Thymus (tissue), 14 donors: Measurements from ENCODE around the gene COX6B1. TPM values are rescaled to one million over a fixed set of nuclear protein-coding genes. Genes with fewer than 3 reads are reported as not detected.
"Not testable (repeated sequence)": the region's sequence is repeated elsewhere in the genome, so short reads cannot be mapped to it uniquely, and the experiment has no call there.

ENCODE experiments used
- DNase-seq, 9 donors: peaks; one replicate each; pipeline ENCODE4 v3.0.0-alpha.2; 2013; ENCODE audit warnings: low spot score in 9 of 9, low read depth in 6 of 9, missing footprints in 1 of 9
- H3K27ac ChIP-seq, 2 donors: one replicate each; pipeline ENCODE4 v1.5.1; 2013; ENCODE audit warnings: control low read depth in 1 of 2, low read depth in 1 of 2, low read length in 1 of 2, mild to moderate bottlenecking in 1 of 2, moderate library complexity in 1 of 2
- H3K27me3 ChIP-seq, 2 donors: one replicate each; pipeline ENCODE4 v1.5.1; 2013; ENCODE audit warnings: low read length in 1 of 2; ENCODE audit not compliant: control insufficient read depth in 2 of 2, insufficient read depth in 1 of 2
- H3K36me3 ChIP-seq, 2 donors: one replicate each; pipeline ENCODE4 v1.5.1; 2013; ENCODE audit warnings: low read length in 1 of 2, mild to moderate bottlenecking in 1 of 2, moderate library complexity in 1 of 2; ENCODE audit not compliant: control insufficient read depth in 2 of 2, insufficient read depth in 2 of 2
- H3K4me1 ChIP-seq, 2 donors: one replicate each; pipeline ENCODE4 v1.5.1; 2013; ENCODE audit warnings: low read length in 2 of 2; ENCODE audit not compliant: control insufficient read depth in 2 of 2, insufficient read depth in 2 of 2
- H3K4me3 ChIP-seq, 2 donors: one replicate each; pipeline ENCODE4 v1.5.1; 2013; ENCODE audit warnings: low read length in 2 of 2, control low read depth in 1 of 2, mild to moderate bottlenecking in 1 of 2
- H3K9me3 ChIP-seq, 2 donors: one replicate each; pipeline ENCODE4 v1.5.1; 2013; ENCODE audit warnings: low read length in 1 of 2, mild to moderate bottlenecking in 1 of 2; ENCODE audit not compliant: control insufficient read depth in 2 of 2, insufficient read depth in 1 of 2
- WGBS: extraction: QIAGEN DNeasy Blood & Tissue Kit; methylation state at CpG from one replicate; pipeline ENCODE4 v1.1.7; 2013; 5-methylcytosine and 5-hydroxymethylcytosine counted together
- long read RNA-seq, 10 donors: transcript quantifications; one replicate each; lab custom pipeline, GENCODE V29; 2026
- polyA plus RNA-seq: library from polyadenylated mRNA; stranded (reverse); fragments of 200-250 nt; gene quantifications from one replicate; pipeline ENCODE4 v1.2.3, GENCODE V29; 2013
- total RNA-seq: library from RNA; stranded (reverse); fragments of 120-200 nt; gene quantifications from one replicate; pipeline ENCODE4 v1.2.4, GENCODE V29; 2013
- donor health status: healthy.

COX6B1 gene, protein sequence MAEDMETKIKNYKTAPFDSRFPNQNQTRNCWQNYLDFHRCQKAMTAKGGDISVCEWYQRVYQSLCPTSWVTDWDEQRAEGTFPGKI
- total RNA-seq (636 TPM), polyA plus RNA-seq (656 TPM)
- long read RNA-seq, donor 1, transcript COX6B1-201 (4 exons, 667 nt): major isoform, 47 of 53 reads
- long read RNA-seq, donor 1, partial matches to known transcripts: 6 of 53 reads
- long read RNA-seq, donor 1, other reads (novel, unspliced or antisense): 0 of 53 reads
- long read RNA-seq, donor 2, transcript COX6B1-201 (4 exons, 667 nt): major isoform, 482 of 584 reads
- long read RNA-seq, donor 2, partial matches to known transcripts: 86 of 584 reads
- long read RNA-seq, donor 2, other reads (novel, unspliced or antisense): 14 of 584 reads
- long read RNA-seq, donor 3, transcript COX6B1-201 (4 exons, 667 nt): major isoform, 670 of 814 reads
- long read RNA-seq, donor 3, partial matches to known transcripts: 102 of 814 reads
- long read RNA-seq, donor 3, other reads (novel, unspliced or antisense): 40 of 814 reads
- long read RNA-seq, donor 4, transcript COX6B1-201 (4 exons, 667 nt): major isoform, 193 of 230 reads
- long read RNA-seq, donor 4, partial matches to known transcripts: 37 of 230 reads
- long read RNA-seq, donor 4, other reads (novel, unspliced or antisense): 0 of 230 reads
- long read RNA-seq, donor 5, transcript COX6B1-201 (4 exons, 667 nt): major isoform, 716 of 846 reads
- long read RNA-seq, donor 5, partial matches to known transcripts: 112 of 846 reads
- long read RNA-seq, donor 5, other reads (novel, unspliced or antisense): 18 of 846 reads
- long read RNA-seq, donor 6, transcript COX6B1-201 (4 exons, 667 nt): major isoform, 256 of 297 reads
- long read RNA-seq, donor 6, partial matches to known transcripts: 39 of 297 reads
- long read RNA-seq, donor 6, other reads (novel, unspliced or antisense): 0 of 297 reads
- long read RNA-seq, donor 7, transcript COX6B1-201 (4 exons, 667 nt): major isoform, 406 of 485 reads
- long read RNA-seq, donor 7, partial matches to known transcripts: 67 of 485 reads
- long read RNA-seq, donor 7, other reads (novel, unspliced or antisense): 12 of 485 reads
- long read RNA-seq, donor 8, transcript COX6B1-201 (4 exons, 667 nt): major isoform, 150 of 168 reads
- long read RNA-seq, donor 8, partial matches to known transcripts: 13 of 168 reads
- long read RNA-seq, donor 8, other reads (novel, unspliced or antisense): 5 of 168 reads
- long read RNA-seq, donor 9, transcript COX6B1-201 (4 exons, 667 nt): major isoform, 236 of 264 reads
- long read RNA-seq, donor 9, partial matches to known transcripts: 20 of 264 reads
- long read RNA-seq, donor 9, other reads (novel, unspliced or antisense): 7 of 264 reads
- long read RNA-seq, donor 10, transcript COX6B1-201 (4 exons, 667 nt): major isoform, 250 of 302 reads
- long read RNA-seq, donor 10, partial matches to known transcripts: 44 of 302 reads
- long read RNA-seq, donor 10, other reads (novel, unspliced or antisense): 8 of 302 reads

DNA sequence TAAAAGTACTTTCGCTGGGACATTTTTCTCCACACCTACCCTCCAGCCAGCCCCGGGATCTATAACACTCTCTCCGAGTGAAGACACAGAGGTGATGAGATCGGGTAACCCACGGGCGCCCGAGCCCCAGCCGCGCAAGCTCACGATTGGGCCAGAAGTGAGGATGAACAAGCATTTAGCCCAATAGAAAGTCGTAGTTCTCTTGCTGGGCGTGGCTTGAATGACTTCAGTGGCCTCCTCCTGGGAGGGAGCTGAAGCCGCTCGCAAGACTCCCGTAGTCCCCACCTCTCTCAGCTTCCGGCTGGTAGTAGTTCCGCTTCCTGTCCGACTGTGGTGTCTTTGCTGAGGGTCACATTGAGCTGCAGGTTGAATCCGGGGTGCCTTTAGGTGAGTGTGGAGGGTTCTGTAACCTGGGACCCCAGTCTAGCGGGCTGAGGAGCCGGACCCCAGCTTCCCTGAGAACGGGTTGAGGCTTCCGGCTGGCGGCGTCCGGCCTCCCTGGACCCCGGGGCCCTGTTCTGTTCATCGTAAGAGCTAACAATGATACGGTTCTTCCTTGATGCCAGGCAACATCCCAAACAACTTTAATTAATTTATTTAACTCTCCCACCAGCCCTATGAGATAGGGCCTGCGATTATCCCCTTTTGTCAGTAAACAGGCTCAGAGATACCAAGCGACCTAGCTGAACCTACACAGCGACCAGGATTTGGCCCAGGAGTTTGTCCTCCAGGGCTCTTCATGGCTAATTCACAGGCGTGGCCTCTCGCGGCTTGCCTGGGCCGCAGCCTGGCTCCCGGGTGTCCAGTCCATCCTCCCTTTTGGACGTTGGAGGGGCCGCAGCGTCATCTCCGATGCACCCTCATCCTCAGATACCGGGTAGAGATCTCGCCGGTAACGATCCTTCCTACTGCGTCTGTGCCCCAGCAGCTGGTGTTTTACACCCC, at the start of gene COX6B1:
TSS of gene COX6B1 (plus strand) at position 307 of the 945 bp plus-strand sequence. CDS start 2,921 bp downstream, outside the sequence.
- Histone ChIP-seq H3K4me1 (peaks cover 15 to 35% of the 10 kb centered on the region in 2 donors), H3K9me3 (no peaks in the 10 kb centered on the region), H3K27me3 (no peaks in the 10 kb centered on the region), H3K36me3 (peaks cover 10 to 18% of the 10 kb centered on the region in 2 donors), H3K27ac (peak within 1 kb of the TSS; percentile 26 to 65), H3K4me3 (peak within 1 kb of the TSS; percentile 64 to 70)
- WGBS: under 1% methylated on average over 46 of the region's 46 CpGs
- peak; percentile 86 to 99 (median 95) for DNase-seq

DNA sequence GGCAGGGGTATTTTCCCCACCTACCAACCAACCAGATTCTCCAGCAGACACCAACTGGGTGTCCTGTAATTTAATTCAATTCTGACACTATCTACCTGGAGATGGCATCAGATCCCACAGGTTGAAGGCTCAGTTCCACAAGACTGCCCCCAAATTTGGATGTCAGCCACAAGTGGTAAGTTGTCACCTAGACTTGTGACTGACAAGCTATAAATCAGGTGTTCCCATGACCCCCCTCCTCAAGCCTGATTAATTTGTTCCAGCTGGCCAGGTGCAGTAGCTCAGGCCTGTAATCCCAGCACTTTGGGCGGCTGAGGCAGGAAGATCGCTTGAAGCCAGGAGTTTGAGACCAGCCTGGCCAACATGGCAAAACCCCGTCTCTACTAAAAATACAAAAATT, 46.2 kb upstream of the COX6B1 start:
- no peak overlapping the region for H3K4me3 ChIP-seq
- H3K9me3 ChIP-seq: no peaks in the 10 kb centered on the region
- H3K36me3 ChIP-seq: no peaks in the 10 kb centered on the region
- H3K27me3 ChIP-seq: no peaks in the 10 kb centered on the region
- DNase-seq: no peak
- H3K27ac ChIP-seq: no peak overlapping the region
- WGBS: 92% methylated on average over 3 of the region's 3 CpGs
- H3K4me1 ChIP-seq: no peaks in the 10 kb centered on the region

DNA sequence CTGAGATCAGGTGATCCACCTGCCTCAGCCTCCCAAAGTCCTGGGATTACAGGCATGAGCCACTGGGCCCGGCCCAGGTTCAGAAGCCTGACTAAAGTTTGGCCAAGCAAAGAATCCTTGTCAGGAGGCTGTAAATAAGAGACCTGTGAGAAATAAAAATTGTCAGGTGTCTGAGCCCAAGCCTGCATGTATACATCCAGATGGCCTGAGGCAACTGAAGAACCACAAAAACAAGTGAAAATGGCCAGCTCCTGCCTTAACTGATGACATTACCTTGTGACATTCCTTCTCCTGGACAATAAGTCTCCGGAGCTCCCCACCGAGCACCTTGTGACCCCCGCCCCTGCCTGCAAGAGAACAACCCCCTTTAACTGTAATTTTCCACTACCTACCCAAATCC, 43.7 kb upstream of the COX6B1 start:
- H3K9me3 ChIP-seq, H3K27me3 ChIP-seq, H3K4me1 ChIP-seq, H3K36me3 ChIP-seq, H3K4me3 ChIP-seq, DNase-seq, H3K27ac ChIP-seq: not testable (repeated sequence)
- 96% methylated on average over 4 of the region's 4 CpGs for WGBS

DNA sequence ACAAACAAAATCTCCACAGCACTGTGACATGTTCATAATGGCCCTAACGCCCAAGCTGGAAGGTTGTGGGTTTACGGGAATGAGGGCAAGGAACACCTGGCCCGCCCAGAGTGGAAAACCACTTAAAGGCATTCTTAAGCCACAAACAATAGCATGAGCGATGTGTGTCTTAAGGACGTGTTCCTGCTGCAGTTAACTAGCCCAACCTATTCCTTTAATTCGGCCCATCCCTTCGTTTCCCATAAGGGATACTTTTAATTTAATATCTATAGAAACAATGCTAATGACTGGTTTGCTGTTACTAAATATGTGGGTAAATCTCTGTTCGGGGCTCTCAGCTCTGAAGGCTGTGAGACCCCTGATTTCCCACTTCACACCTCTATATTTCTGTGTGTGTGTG, 41.0 kb upstream of the COX6B1 start:
- DNase-seq: not testable (repeated sequence)
- 87% methylated on average over 8 of the region's 8 CpGs for WGBS

DNA sequence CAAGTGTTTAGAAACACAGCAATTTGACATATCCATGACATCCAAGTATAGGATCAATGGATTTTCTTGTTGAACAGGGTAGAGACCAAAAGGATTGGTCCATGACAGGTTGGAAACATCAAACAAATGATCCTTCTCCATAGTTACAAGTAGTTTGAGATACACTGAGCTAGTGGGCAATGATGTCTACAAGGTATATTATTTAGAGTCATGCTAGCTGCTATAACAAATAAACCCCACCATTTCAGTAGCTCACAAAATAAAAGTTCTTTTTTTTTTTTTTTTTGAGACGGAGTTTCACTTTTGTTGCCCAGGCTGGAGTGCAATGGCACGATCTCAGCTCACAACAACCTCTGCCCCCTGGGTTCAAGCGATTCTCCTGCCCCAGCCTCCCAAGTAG, 40.5 kb upstream of the COX6B1 start:
- Histone ChIP-seq H3K4me3 (no peak overlapping the region), H3K4me1 (peaks cover 3 to 11% of the 10 kb centered on the region in 2 donors), H3K9me3 (no peaks in the 10 kb centered on the region), H3K36me3 (no peaks in the 10 kb centered on the region), H3K27me3 (no peaks in the 10 kb centered on the region), H3K27ac (no peak overlapping the region)
- DNase-seq: no peak
- 90% methylated on average over 3 of the region's 3 CpGs for WGBS

More for the DNA sequence above, 41.0 kb upstream of the COX6B1 start:
- H3K4me3 ChIP-seq, H3K9me3 ChIP-seq, H3K4me1 ChIP-seq, H3K27me3 ChIP-seq, H3K36me3 ChIP-seq, H3K27ac ChIP-seq: not testable (repeated sequence)

DNA sequence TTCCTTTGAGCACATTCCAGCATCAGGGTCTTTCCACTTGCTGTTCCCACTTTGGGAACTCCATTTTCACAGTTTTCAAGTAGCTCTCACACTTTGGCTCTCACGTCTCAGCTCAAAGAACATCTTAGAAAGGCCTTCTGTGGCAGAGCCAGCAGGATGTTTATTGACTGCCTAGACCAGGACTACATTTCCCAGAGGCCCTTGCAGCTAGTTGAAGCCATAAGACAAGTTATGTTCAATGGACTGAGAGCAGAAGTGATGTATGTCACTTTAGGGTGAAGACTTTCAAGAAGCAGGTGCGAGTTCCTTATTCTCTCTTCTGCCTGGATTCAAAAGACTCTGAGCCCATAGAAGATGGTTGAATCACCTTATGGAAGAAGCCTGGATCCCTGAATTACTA, 39.9 kb upstream of the COX6B1 start:
- WGBS: 93% methylated on average over 2 of the region's 2 CpGs
- H3K9me3 ChIP-seq: no peaks in the 10 kb centered on the region
- H3K27ac ChIP-seq: no peak overlapping the region
- DNase-seq: peak in 1 of 9 donors; percentile 13
- no peaks in the 10 kb centered on the region for H3K36me3 ChIP-seq
- H3K4me1 ChIP-seq: peaks cover 7 to 17% of the 10 kb centered on the region in 2 donors
- no peak overlapping the region for H3K4me3 ChIP-seq
- no peaks in the 10 kb centered on the region for H3K27me3 ChIP-seq

DNA sequence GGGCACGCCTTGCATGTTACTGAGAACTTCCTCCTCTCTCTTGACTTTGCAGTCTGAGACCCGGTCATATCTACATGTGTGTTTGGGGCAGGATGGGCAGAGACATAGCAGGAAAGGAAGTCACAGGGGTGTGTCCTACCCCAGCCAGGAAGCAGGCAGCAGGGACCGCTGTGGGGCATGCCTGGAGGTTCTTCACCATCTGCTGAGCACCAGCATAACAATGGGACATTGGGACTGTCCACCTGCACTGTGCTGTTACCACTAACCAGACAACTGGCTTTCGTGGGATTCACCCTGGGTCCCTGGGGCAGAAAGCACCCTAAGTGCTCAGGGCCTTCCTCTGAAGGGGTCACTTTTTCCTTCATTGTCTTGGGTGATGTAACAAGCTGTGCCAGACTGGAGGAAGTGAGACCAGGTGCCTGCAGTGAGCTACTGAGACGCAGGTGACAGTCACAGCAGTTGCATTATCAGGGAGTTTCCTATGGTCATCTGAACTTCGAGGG, 38.2 kb upstream of the COX6B1 start:
- DNase-seq: peak in 1 of 9 donors; percentile 8
- 63% methylated on average over 6 of the region's 6 CpGs for WGBS

More for the DNA sequence above, 38.2 kb upstream of the COX6B1 start:
- Histone ChIP-seq H3K4me3 (no peak overlapping the region), H3K9me3 (no peaks in the 10 kb centered on the region), H3K27me3 (no peaks in the 10 kb centered on the region), H3K27ac (no peak overlapping the region), H3K36me3 (peaks cover 0 to 2% of the 10 kb centered on the region in 2 donors), H3K4me1 (peaks cover 7 to 21% of the 10 kb centered on the region in 2 donors)
